Activated T-cell treated with anti-CD3 and anti-CD28 coated beads for 48 hours (primary cell): Measurements from ENCODE around the gene PPP2R3A.

Experiments
- DNase-seq: peaks from one replicate; pipeline ENCODE4 v3.0.0-alpha.2; 2020; ENCODE audit warnings: low read depth

The PPP2R3A gene

GRCh38 chr3:135967867-135968266 is 2.3 kb downstream of the PPP2R3A start:
- no peak for DNase-seq

- no peak for DNase-seq
Observed at GRCh38 chr3:135970506-135971116, 5.1 kb downstream of the PPP2R3A start.

GRCh38 chr3:135973841-135974240 is 8.3 kb downstream of the PPP2R3A start:
- no peak for DNase-seq

- DNase-seq: no peak
Observed at GRCh38 chr3:135975053-135975452, 9.5 kb downstream of the PPP2R3A start.

- DNase-seq: no peak
Observed at GRCh38 chr3:135975536-135975935, 10.0 kb downstream of the PPP2R3A start.

- no peak for DNase-seq
Observed at GRCh38 chr3:135980343-135980742, 14.8 kb downstream of the PPP2R3A start.

- no peak for DNase-seq
Observed at GRCh38 chr3:135981701-135982403, 16.3 kb downstream of the PPP2R3A start.

GRCh38 chr3:135982404-135982761 is 16.9 kb downstream of the PPP2R3A start:
- DNase-seq: no peak

GRCh38 chr3:135982922-135983581 is 17.5 kb downstream of the PPP2R3A start:
- DNase-seq: no peak

GRCh38 chr3:135987661-135988060 is 22.1 kb downstream of the PPP2R3A start:
- no peak for DNase-seq

- DNase-seq: no peak
Observed at GRCh38 chr3:135989242-135989641, 23.7 kb downstream of the PPP2R3A start.

- no peak for DNase-seq
Observed at GRCh38 chr3:135990903-135991302, 25.4 kb downstream of the PPP2R3A start.

- no peak for DNase-seq
Observed at GRCh38 chr3:135991621-135992020, 26.1 kb downstream of the PPP2R3A start.

GRCh38 chr3:135992072-135992471 is 26.5 kb downstream of the PPP2R3A start:
- no peak for DNase-seq

GRCh38 chr3:135994708-135995337 is 29.3 kb downstream of the PPP2R3A start:
- DNase-seq: no peak

- DNase-seq: no peak
Observed at GRCh38 chr3:135995766-135996165, 30.2 kb downstream of the PPP2R3A start.

GRCh38 chr3:135997554-135998320 is 32.2 kb downstream of the PPP2R3A start:
- no peak for DNase-seq

GRCh38 chr3:136008221-136008620 is 42.7 kb downstream of the PPP2R3A start:
- no peak for DNase-seq

- no peak for DNase-seq
Observed at GRCh38 chr3:136008732-136009470, 43.4 kb downstream of the PPP2R3A start.

GRCh38 chr3:136018876-136019275 is 53.3 kb downstream of the PPP2R3A start:
- DNase-seq: no peak

GRCh38 chr3:136021803-136022202 is 56.3 kb downstream of the PPP2R3A start:
- no peak for DNase-seq
